ENCODE data around the gene C1QBP. TPM values are rescaled to one million over a fixed set of nuclear protein-coding genes. Genes with fewer than 3 reads are reported as not detected.

Gene C1QBP
- total RNA-seq, 1 donor from 2014 or later: 73.7 TPM

DNA sequence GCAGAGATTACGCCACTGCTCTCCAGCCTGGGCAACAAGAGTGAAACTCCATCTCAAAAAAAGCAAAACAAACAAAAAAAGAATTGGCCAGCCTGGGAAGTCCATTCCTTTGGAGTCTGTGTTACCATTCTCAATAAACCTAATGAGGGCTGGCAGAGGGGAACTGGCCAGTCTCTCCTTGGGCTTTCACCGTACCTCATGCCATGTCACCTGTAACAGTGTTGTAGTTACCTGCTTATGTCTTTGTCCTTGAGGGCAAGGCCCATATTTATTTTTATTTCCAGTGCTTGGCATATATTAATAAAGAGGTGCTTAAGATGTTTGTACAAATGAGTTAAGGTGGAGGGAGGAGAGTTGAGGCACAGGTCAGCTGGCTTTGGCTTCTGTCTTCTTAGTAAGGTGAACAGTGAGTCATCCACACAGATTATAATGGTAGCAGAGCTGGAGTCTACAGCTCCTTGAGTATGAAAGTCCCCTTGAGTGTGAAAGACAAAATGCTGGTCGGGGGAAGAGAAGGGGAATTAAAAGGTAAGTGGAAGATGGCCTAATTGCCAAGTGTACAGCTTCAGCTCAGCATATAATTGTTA, 8.4 kb downstream of the C1QBP start:
- DNase-seq: no peak
- Histone ChIP-seq H3K27ac (peak overlapping the region; percentile 66), H3K36me3 (peaks cover 98% of the 10 kb centered on the region)

GRCh38 chr17:5429191-5429887, 9.6 kb downstream of the C1QBP start:
- peak; percentile 78 for ATAC-seq
- Histone ChIP-seq H3K9me3 (no peaks in the 10 kb centered on the region), H3K4me1 (no peaks in the 10 kb centered on the region), H3K27ac (peak overlapping the region; percentile 66), H3K27me3 (no peaks in the 10 kb centered on the region), H3K4me3 (no peak overlapping the region), H3K36me3 (peaks cover 98% of the 10 kb centered on the region)
- intact Hi-C loops (cut with DNase I): no loop called here
- no peak for DNase-seq
- TF ChIP-seq, protein P1, sequence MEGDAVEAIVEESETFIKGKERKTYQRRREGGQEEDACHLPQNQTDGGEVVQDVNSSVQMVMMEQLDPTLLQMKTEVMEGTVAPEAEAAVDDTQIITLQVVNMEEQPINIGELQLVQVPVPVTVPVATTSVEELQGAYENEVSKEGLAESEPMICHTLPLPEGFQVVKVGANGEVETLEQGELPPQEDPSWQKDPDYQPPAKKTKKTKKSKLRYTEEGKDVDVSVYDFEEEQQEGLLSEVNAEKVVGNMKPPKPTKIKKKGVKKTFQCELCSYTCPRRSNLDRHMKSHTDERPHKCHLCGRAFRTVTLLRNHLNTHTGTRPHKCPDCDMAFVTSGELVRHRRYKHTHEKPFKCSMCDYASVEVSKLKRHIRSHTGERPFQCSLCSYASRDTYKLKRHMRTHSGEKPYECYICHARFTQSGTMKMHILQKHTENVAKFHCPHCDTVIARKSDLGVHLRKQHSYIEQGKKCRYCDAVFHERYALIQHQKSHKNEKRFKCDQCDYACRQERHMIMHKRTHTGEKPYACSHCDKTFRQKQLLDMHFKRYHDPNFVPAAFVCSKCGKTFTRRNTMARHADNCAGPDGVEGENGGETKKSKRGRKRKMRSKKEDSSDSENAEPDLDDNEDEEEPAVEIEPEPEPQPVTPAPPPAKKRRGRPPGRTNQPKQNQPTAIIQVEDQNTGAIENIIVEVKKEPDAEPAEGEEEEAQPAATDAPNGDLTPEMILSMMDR (IDR thresholded peaks at IDR 0.05): no peak

More for the DNA sequence above, 8.4 kb downstream of the C1QBP start:
- Histone ChIP-seq H3K4me3 (no peak overlapping the region), H3K27me3 (no peaks in the 10 kb centered on the region), H3K4me1 (no peaks in the 10 kb centered on the region), H3K9me3 (no peaks in the 10 kb centered on the region)
- intact Hi-C loops (cut with DNase I): no loop called here
- TF ChIP-seq, protein P1 (IDR thresholded peaks at IDR 0.05): no peak
- ATAC-seq: peak; percentile 77

GRCh38 chr17:5425826-5426225, 13.1 kb downstream of the C1QBP start:
- Histone ChIP-seq H3K36me3 (peaks cover 93% of the 10 kb centered on the region), H3K9me3 (no peaks in the 10 kb centered on the region), H3K4me1 (peaks cover 5% of the 10 kb centered on the region), H3K4me3 (no peak overlapping the region), H3K27ac (no peak overlapping the region), H3K27me3 (no peaks in the 10 kb centered on the region)
- intact Hi-C loops (cut with DNase I): no loop called here
- ATAC-seq: no peak
- TF ChIP-seq, protein P1 (IDR thresholded peaks at IDR 0.05): no peak
- DNase-seq: no peak

- Histone ChIP-seq H3K4me1 (peaks cover 8% of the 10 kb centered on the region), H3K27me3 (no peaks in the 10 kb centered on the region), H3K27ac (no peak overlapping the region), H3K36me3 (peaks cover 85% of the 10 kb centered on the region), H3K4me3 (no peak overlapping the region), H3K9me3 (no peaks in the 10 kb centered on the region)
- TF ChIP-seq, protein P1 (IDR thresholded peaks at IDR 0.05): no peak
- DNase-seq (no peak), ATAC-seq (no peak)
- intact Hi-C loops (cut with DNase I): no loop called here
These were observed 14.0 kb downstream of the C1QBP start for GRCh38 chr17:5424909-5425308.

GRCh38 chr17:5422505-5422904, 16.4 kb downstream of the C1QBP start:
- Histone ChIP-seq H3K36me3 (peaks cover 62% of the 10 kb centered on the region), H3K27ac (no peak overlapping the region), H3K9me3 (no peaks in the 10 kb centered on the region), H3K4me3 (no peak overlapping the region), H3K27me3 (no peaks in the 10 kb centered on the region), H3K4me1 (peaks cover 19% of the 10 kb centered on the region)
- TF ChIP-seq, protein P1 (IDR thresholded peaks at IDR 0.05): no peak
- intact Hi-C loops (cut with DNase I): no loop called here
- no peak for DNase-seq
- no peak for ATAC-seq
